Endodermal cell (in vitro differentiated cells): ENCODE results near the gene SPAG8. TPM values are rescaled to one million over a fixed set of nuclear protein-coding genes. Genes with fewer than 3 reads are reported as not detected.
A peak's percentile ranks its signal among the peaks of the same experiment; 100 is the strongest.

ENCODE experiments used
- DNase-seq: peaks from one replicate; pipeline ENCODE4 v3.0.0-alpha.2; 2017
- H3K27ac ChIP-seq: 2 replicates; pipeline ENCODE4 v1.5.1; 2013; ENCODE audit warnings: mild to moderate bottlenecking, low read depth, low read length, moderate library complexity
- H3K27me3 ChIP-seq: 2 replicates; pipeline ENCODE4 v1.6.1; 2013; ENCODE audit warnings: mild to moderate bottlenecking, low read length, moderate library complexity; ENCODE audit not compliant: insufficient read depth, control insufficient read depth, poor library complexity, severe bottlenecking
- H3K36me3 ChIP-seq: 2 replicates; pipeline ENCODE4 v1.7.0; 2013; ENCODE audit warnings: mild to moderate bottlenecking, low read length, moderate library complexity; ENCODE audit not compliant: control insufficient read depth, insufficient read depth
- H3K4me1 ChIP-seq: one replicate; pipeline ENCODE4 v1.7.0; 2013; ENCODE audit warnings: low read length; ENCODE audit not compliant: control insufficient read depth, insufficient read depth
- H3K4me3 ChIP-seq: 2 replicates; pipeline ENCODE4 v1.5.1; 2013; ENCODE audit warnings: mild to moderate bottlenecking, low read length, moderate library complexity
- H3K9ac ChIP-seq: 2 replicates; pipeline ENCODE4 v1.6.1; 2013; ENCODE audit warnings: mild to moderate bottlenecking, low read length, moderate library complexity; ENCODE audit not compliant: poor library complexity, severe bottlenecking; ENCODE audit errors: extremely low read depth
- H3K9me3 ChIP-seq: 2 replicates; pipeline ENCODE4 v1.6.1; 2013; ENCODE audit warnings: mild to moderate bottlenecking, low read length, moderate library complexity; ENCODE audit not compliant: control insufficient read depth
- H3K27ac Mint-ChIP-seq: 2 replicates; pipeline ENCODE4 v1.8.0; 2020; ENCODE audit warnings: mixed read lengths
- H3K27me3 Mint-ChIP-seq: 2 replicates; pipeline ENCODE4 v1.8.0; 2021; ENCODE audit warnings: mild to moderate bottlenecking, mixed read lengths; ENCODE audit not compliant: insufficient read depth
- H3K36me3 Mint-ChIP-seq: 2 replicates; pipeline ENCODE4 v1.8.0; 2020; ENCODE audit warnings: low read depth, mixed read lengths
- H3K4me1 Mint-ChIP-seq: 2 replicates; pipeline ENCODE4 v1.8.0; 2020; ENCODE audit warnings: mixed read lengths
- H3K4me3 Mint-ChIP-seq: 2 replicates; pipeline ENCODE4 v1.8.0; 2020; ENCODE audit warnings: mild to moderate bottlenecking, moderate library complexity, mixed read lengths
- H3K9me3 Mint-ChIP-seq: 2 replicates; pipeline ENCODE4 v1.8.0; 2020; ENCODE audit warnings: mild to moderate bottlenecking, mixed read lengths
- CTCF ChIP-seq: fragments of 200-600 bp; sonication (generic); conservative IDR thresholded peaks from 2 replicates; pipeline ENCODE4 v1.5.0; 2021; ENCODE audit warnings: antibody characterized with exemption, mild to moderate bottlenecking
- WGBS, 2 experiments: methylation state at CpG; one replicate each; pipeline versions ENCODE4 v1.1.5 to v1.1.7; 2013; ENCODE audit warnings: missing lambda C conversion rate in 2 of 2, mixed read lengths in 1 of 2; ENCODE audit not compliant: insufficient coverage in 1 of 2, insufficient read length in 1 of 2; 5-methylcytosine and 5-hydroxymethylcytosine counted together
- total RNA-seq, 2 donors: library from RNA; stranded (reverse); fragmentation: NEBNext Ultra II Directional in 1 of 2; extraction: Animal tissue kit (Norgen Biotek cat#: 25700) in 1 of 2; gene quantifications; 2 replicates in 1 of 2; 3 replicates in 1 of 2; pipeline ENCODE4 v1.2.1, GENCODE V29; 2021

Gene SPAG8
- total RNA-seq, 2 donors from 2014 or later: 1.2 to 1.4 TPM

- no peak overlapping the region for H3K9ac ChIP-seq
- H3K9me3 ChIP-seq: no peaks in the 10 kb centered on the region
- Mint-ChIP-seq H3K4me3 (no peak overlapping the region), H3K4me1 (peaks cover 3% of the 10 kb centered on the region), H3K36me3 (no peaks in the 10 kb centered on the region), H3K9me3 (no peaks in the 10 kb centered on the region), H3K27me3 (peaks cover 5% of the 10 kb centered on the region), H3K27ac (no peak overlapping the region)
- H3K27me3 ChIP-seq: peaks cover 11% of the 10 kb centered on the region
- DNase-seq: no peak
- no peaks in the 10 kb centered on the region for H3K36me3 ChIP-seq
- no peaks in the 10 kb centered on the region for H3K4me1 ChIP-seq
- no peak overlapping the region for H3K4me3 ChIP-seq
- H3K27ac ChIP-seq: no peak overlapping the region
- TF ChIP-seq CTCF: no peak
Observed at GRCh38 chr9:35820076-35820475, 8.0 kb upstream of the SPAG8 start.

GRCh38 chr9:35818341-35818740 is 6.3 kb upstream of the SPAG8 start:
- no peak for DNase-seq

GRCh38 chr9:35816708-35817107 is 4.6 kb upstream of the SPAG8 start:
- DNase-seq: peak; percentile 75
- Histone ChIP-seq H3K36me3 (no peaks in the 10 kb centered on the region), H3K4me1 (no peaks in the 10 kb centered on the region), H3K4me3 (no peak overlapping the region), H3K9me3 (no peaks in the 10 kb centered on the region), H3K27ac (no peak overlapping the region), H3K27me3 (peaks cover 11% of the 10 kb centered on the region), H3K9ac (no peak overlapping the region)
- H3K27ac Mint-ChIP-seq: no peak overlapping the region
- 70 to 78% methylated on average over 1 of the region's 1 CpG for WGBS, 2 experiments
- H3K4me3 Mint-ChIP-seq: no peak overlapping the region
- H3K9me3 Mint-ChIP-seq: no peaks in the 10 kb centered on the region
- H3K36me3 Mint-ChIP-seq: no peaks in the 10 kb centered on the region
- H3K4me1 Mint-ChIP-seq: peaks cover 19% of the 10 kb centered on the region
- TF ChIP-seq CTCF: peak; percentile 68
- peaks cover 7% of the 10 kb centered on the region for H3K27me3 Mint-ChIP-seq

More at GRCh38 chr9:35818341-35818740, 6.3 kb upstream of the SPAG8 start:
- H3K9me3 ChIP-seq: no peaks in the 10 kb centered on the region
- no peak for TF ChIP-seq CTCF
- Mint-ChIP-seq H3K27me3 (peaks cover 5% of the 10 kb centered on the region), H3K4me1 (peaks cover 11% of the 10 kb centered on the region), H3K9me3 (no peaks in the 10 kb centered on the region), H3K4me3 (no peak overlapping the region), H3K36me3 (no peaks in the 10 kb centered on the region), H3K27ac (no peak overlapping the region)
- no peak overlapping the region for H3K4me3 ChIP-seq
- no peaks in the 10 kb centered on the region for H3K36me3 ChIP-seq
- WGBS, 2 experiments: 87 to 92% methylated on average over 2 to 3 of the region's 3 CpGs
- no peaks in the 10 kb centered on the region for H3K4me1 ChIP-seq
- peaks cover 11% of the 10 kb centered on the region for H3K27me3 ChIP-seq
- no peak overlapping the region for H3K27ac ChIP-seq
- H3K9ac ChIP-seq: no peak overlapping the region
